SK-N-SH (cell line): ENCODE results near the gene FBN1. TPM values are rescaled to one million over a fixed set of nuclear protein-coding genes. Genes with fewer than 3 reads are reported as not detected.
A peak's percentile ranks its signal among the peaks of the same experiment; 100 is the strongest.

Experiments used
- CTCF ChIA-PET: fragments of 300-600, 350-600 bp; formaldehyde crosslinking; extraction: SDS; loops from one replicate; lab custom pipeline; 2021; lab: Yijun Ruan, JAX
- POLR2A ChIA-PET: fragments of 350-600 bp; sonication (Branson Sonifier 250); formaldehyde crosslinking; extraction: SDS; loops from one replicate; lab custom pipeline; 2020; ENCODE audit warnings: antibody characterized with exemption, inconsistent platforms; lab: Yijun Ruan, JAX
- DNase-seq: peaks from one replicate; pipeline ENCODE4 v3.0.0; 2012
- H2AFZ ChIP-seq: fragments of 200-600 bp; sonication (generic); 2 replicates; pipeline ENCODE4 v1.8.1; 2016; ENCODE audit warnings: antibody characterized with exemption, mild to moderate bottlenecking, low read depth
- H3F3A ChIP-seq: fragments of 200-600 bp; sonication (generic); replicated peaks from 2 replicates; pipeline ENCODE3; 2016; ENCODE audit warnings: antibody characterized with exemption, mild to moderate bottlenecking; ENCODE audit not compliant: insufficient read depth
- H3K27ac ChIP-seq, 2 experiments: fragments of 200-500 bp in 1 of 2; fragments of 200-600 bp in 1 of 2; sonication (Bioruptor generic) in 1 of 2; sonication (generic), shearing (Covaris generic) in 1 of 2; 2 replicates each; pipeline versions ENCODE4 v1.5.1 to v1.6.1; 2014 to 2016; ENCODE audit warnings: low read depth in 2 of 2, inconsistent platforms in 1 of 2, low read length in 1 of 2, mild to moderate bottlenecking in 1 of 2, mixed read lengths in 1 of 2
- H3K27me3 ChIP-seq: fragments of 200-600 bp; sonication (generic), shearing (Covaris generic); 2 replicates; pipeline ENCODE4 v1.6.1; 2016; ENCODE audit warnings: mixed run types; ENCODE audit not compliant: insufficient read depth
- H3K36me3 ChIP-seq, 2 experiments: fragments of 200-500 bp in 1 of 2; fragments of 200-600 bp in 1 of 2; sonication (Bioruptor generic) in 1 of 2; sonication (generic) in 1 of 2; replicated peaks in 1 of 2; 2 replicates each; pipeline versions ENCODE3 to v1.5.1; 2014 to 2016; ENCODE audit warnings: low read length in 1 of 2, mild to moderate bottlenecking in 1 of 2; ENCODE audit not compliant: insufficient read depth in 2 of 2, control insufficient read depth in 1 of 2
- H3K4me1 ChIP-seq, 2 experiments: fragments of 200-500 bp in 1 of 2; fragments of 200-600 bp in 1 of 2; sonication (Bioruptor generic) in 1 of 2; sonication (generic), shearing (Covaris generic) in 1 of 2; 2 replicates each; pipeline versions ENCODE4 v1.5.1 to v1.6.1; 2014 to 2016; ENCODE audit warnings: low read depth in 1 of 2, low read length in 1 of 2, mixed run types in 1 of 2; ENCODE audit not compliant: insufficient read depth in 2 of 2, control insufficient read depth in 1 of 2
- H3K4me2 ChIP-seq: fragments of 200-600 bp; sonication (generic), shearing (Covaris generic); 2 replicates; pipeline ENCODE4 v1.6.1; 2017; ENCODE audit warnings: mixed run types
- H3K4me3 ChIP-seq, 2 experiments: fragments of 200-500 bp in 1 of 2; fragments of 200-600 bp in 1 of 2; sonication (Bioruptor generic) in 1 of 2; sonication (generic), shearing (Covaris generic) in 1 of 2; 2 replicates each; pipeline versions ENCODE4 v1.5.1 to v1.8.1; 2014 to 2016; ENCODE audit warnings: low read depth in 2 of 2, inconsistent platforms in 1 of 2, low read length in 1 of 2, mild to moderate bottlenecking in 1 of 2, mixed read lengths in 1 of 2, moderate library complexity in 1 of 2
- H3K79me2 ChIP-seq: fragments of 200-600 bp; sonication (generic); 2 replicates; pipeline ENCODE4 v1.8.1; 2017; ENCODE audit warnings: mild to moderate bottlenecking; ENCODE audit not compliant: insufficient read depth
- H3K9ac ChIP-seq: fragments of 200-600 bp; sonication (generic); 2 replicates; pipeline ENCODE4 v1.6.1; 2017; ENCODE audit warnings: mixed run types
- H3K9me2 ChIP-seq: fragments of 200-600 bp; sonication (generic); 2 replicates; pipeline ENCODE4 v1.6.1; 2017; ENCODE audit warnings: mixed run types
- H3K9me3 ChIP-seq: fragments of 200-600 bp; sonication (generic); 2 replicates; pipeline ENCODE4 v1.6.1; 2017; ENCODE audit warnings: mixed run types, mild to moderate bottlenecking, moderate library complexity
- H4K20me1 ChIP-seq: fragments of 200-600 bp; sonication (generic); 2 replicates; pipeline ENCODE4 v1.6.1; 2017; ENCODE audit warnings: mild to moderate bottlenecking, mixed run types; ENCODE audit not compliant: insufficient read depth
- EP300 ChIP-seq, 2 experiments: IDR thresholded peaks; 2 replicates each; pipeline versions ENCODE4 v1.4.0 to v1.6.1; 2012; ENCODE audit warnings: borderline replicate concordance in 1 of 2, low read depth in 1 of 2, low read length in 1 of 2
- FOSL2 ChIP-seq: IDR thresholded peaks from 2 replicates; pipeline ENCODE4 v1.4.0; 2012; ENCODE audit warnings: low read depth, mild to moderate bottlenecking, moderate library complexity, borderline replicate concordance
- FOXJ3 ChIP-seq: sonication (generic); formaldehyde crosslinking; IDR thresholded peaks from 2 replicates; pipeline ENCODE4 v1.5.1; 2020; ENCODE audit warnings: mild to moderate bottlenecking, missing genetic modification reagents
- FOXM1 ChIP-seq: IDR thresholded peaks from 2 replicates; pipeline ENCODE4 v1.4.0; 2012; ENCODE audit warnings: low read depth, mild to moderate bottlenecking
- SIN3A ChIP-seq: IDR thresholded peaks from 2 replicates; pipeline ENCODE4 v1.6.1; 2012; ENCODE audit warnings: low read depth, mild to moderate bottlenecking, low read length, moderate library complexity, borderline replicate concordance
- TCF12 ChIP-seq: IDR thresholded peaks from 2 replicates; pipeline ENCODE4 v1.4.0; 2012
- TEAD4 ChIP-seq: IDR thresholded peaks from 2 replicates; pipeline ENCODE4 v1.4.0; 2012; ENCODE audit warnings: mild to moderate bottlenecking, borderline replicate concordance; ENCODE audit not compliant: insufficient read depth
- whole genome bisulfite sequencing: methylation state at CpG from one replicate; pipeline ENCODE4 v1.1.6; 2017; ENCODE audit warnings: low lambda C conversion rate; 5-methylcytosine and 5-hydroxymethylcytosine counted together
- polyA plus RNA-seq, 3 experiments: library from polyadenylated mRNA; depleted of rRNA; stranded (reverse); fragments of >200 nt; gene quantifications; 2 replicates each; pipeline ENCODE4 v1.2.3, GENCODE V29; 2012
- TF ChIP-seq, protein P1 (sequence below): IDR thresholded peaks from 2 replicates; pipeline ENCODE4; 2012
- TF ChIP-seq, protein P2 (sequence below): IDR thresholded peaks from 2 replicates; pipeline ENCODE4 v1.4.0; 2012; ENCODE audit warnings: low read depth
- TF ChIP-seq, protein P3 (sequence below): fragments of 150-350 bp; IDR thresholded peaks from 2 replicates; pipeline ENCODE4 v1.6.1; 2017; ENCODE audit warnings: antibody characterized with exemption, low read length, low read depth, borderline replicate concordance
- TF ChIP-seq, protein P4 (sequence below): fragments of 150-350 bp; IDR thresholded peaks from 2 replicates; pipeline ENCODE4 v1.6.1; 2016; ENCODE audit warnings: mild to moderate bottlenecking, low read depth, low read length

The FBN1 gene
- polyA plus RNA-seq, 1 of the 3 experiments (the other 2 are of a cell fraction) = 248 TPM

DNA sequence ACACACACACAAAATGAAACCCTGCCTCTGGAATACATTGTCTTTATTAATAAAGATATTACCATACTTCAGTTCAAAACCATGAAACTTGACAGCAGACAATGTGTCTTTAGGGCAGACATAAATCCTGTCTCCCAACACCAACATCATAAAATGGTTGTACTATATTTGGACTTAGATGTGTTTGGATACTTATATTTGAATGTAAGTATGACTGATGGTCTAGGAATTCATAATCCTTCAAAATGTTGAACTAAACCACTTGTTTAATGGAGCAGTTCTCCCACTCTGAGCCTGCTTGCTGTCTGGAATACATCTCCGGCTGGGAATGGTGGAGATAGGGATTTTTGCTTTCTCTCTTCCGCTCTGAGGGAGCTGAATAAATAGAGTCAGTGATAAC, 10.6 kb downstream of the FBN1 start (continued):
- TF ChIP-seq, protein P1, sequence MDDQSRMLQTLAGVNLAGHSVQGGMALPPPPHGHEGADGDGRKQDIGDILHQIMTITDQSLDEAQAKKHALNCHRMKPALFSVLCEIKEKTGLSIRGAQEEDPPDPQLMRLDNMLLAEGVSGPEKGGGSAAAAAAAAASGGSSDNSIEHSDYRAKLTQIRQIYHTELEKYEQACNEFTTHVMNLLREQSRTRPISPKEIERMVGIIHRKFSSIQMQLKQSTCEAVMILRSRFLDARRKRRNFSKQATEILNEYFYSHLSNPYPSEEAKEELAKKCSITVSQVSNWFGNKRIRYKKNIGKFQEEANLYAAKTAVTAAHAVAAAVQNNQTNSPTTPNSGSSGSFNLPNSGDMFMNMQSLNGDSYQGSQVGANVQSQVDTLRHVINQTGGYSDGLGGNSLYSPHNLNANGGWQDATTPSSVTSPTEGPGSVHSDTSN = peak; percentile 68
- TF ChIP-seq SIN3A (0 out of 2 replicates have a peak, but pooled peaks have one; percentile 41), FOXJ3 (CRISPR knock-in tag) (no peak), TCF12 (peak; percentile 73), FOSL2 (peak; percentile 35; the same call in 1 of the 2 replicates), EP300 (IDR thresholded peaks at IDR 0.05; ENCODE audit: borderline replicate concordance in 1 of 2, low read depth in 1 of 2, low read length in 1 of 2) (0 out of 4 replicates have a peak, but pooled peaks of 1 of the 2 experiments have one; percentile 43)
- TF ChIP-seq, protein P2, sequence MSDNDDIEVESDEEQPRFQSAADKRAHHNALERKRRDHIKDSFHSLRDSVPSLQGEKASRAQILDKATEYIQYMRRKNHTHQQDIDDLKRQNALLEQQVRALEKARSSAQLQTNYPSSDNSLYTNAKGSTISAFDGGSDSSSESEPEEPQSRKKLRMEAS = peak; percentile 30; the same call in 1 of the 2 replicates
- TF ChIP-seq, protein P3, sequence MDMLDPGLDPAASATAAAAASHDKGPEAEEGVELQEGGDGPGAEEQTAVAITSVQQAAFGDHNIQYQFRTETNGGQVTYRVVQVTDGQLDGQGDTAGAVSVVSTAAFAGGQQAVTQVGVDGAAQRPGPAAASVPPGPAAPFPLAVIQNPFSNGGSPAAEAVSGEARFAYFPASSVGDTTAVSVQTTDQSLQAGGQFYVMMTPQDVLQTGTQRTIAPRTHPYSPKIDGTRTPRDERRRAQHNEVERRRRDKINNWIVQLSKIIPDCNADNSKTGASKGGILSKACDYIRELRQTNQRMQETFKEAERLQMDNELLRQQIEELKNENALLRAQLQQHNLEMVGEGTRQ = no peak

DNA sequence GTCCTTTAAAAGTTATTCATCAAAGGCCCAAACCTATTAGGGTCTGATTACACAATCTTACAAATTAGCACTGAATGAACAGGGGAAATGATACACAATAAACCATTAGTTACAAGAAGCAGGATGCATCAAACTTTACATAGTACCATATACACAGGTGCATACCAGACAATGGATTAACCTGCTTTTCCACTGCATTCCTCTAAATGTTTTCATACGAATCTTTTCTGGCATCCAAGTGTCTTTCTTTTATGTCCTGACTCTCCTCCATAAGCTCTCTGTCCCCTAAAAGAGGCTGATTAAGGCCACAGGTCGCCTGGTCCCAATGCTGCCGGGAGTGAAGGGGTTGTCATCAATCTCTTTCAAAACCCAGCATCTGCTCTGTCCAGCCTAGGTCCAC, 11.4 kb downstream of the FBN1 start:
- H3K27me3 ChIP-seq = no peaks in the 10 kb centered on the region
- DNase-seq = no peak
- H3K9me2 ChIP-seq = no peaks in the 10 kb centered on the region
- H3K4me2 ChIP-seq = peak overlapping the region; percentile 54; the same call in 1 of the 2 replicates
- peaks cover 100% of the 10 kb centered on the region for H3K79me2 ChIP-seq
- no peak overlapping the region for H3K4me3 ChIP-seq
- H3K9ac ChIP-seq = no peak overlapping the region
- H3K36me3 ChIP-seq = peaks cover 35 to 57% of the 10 kb centered on the region in 2 experiments
- peaks cover 4 to 51% of the 10 kb centered on the region in 2 experiments for H3K4me1 ChIP-seq
- H3F3A ChIP-seq = peaks cover 79% of the 10 kb centered on the region
- 85% methylated on average over 3 of the region's 3 CpGs for WGBS
- H3K9me3 ChIP-seq = no peaks in the 10 kb centered on the region
- TF ChIP-seq FOSL2 = no peak
- TF ChIP-seq, protein P1 = no peak
- no peak for TF ChIP-seq FOXM1
- no peak for TF ChIP-seq FOXJ3 (CRISPR knock-in tag)
- no peak for TF ChIP-seq TEAD4
- TF ChIP-seq, protein P4, sequence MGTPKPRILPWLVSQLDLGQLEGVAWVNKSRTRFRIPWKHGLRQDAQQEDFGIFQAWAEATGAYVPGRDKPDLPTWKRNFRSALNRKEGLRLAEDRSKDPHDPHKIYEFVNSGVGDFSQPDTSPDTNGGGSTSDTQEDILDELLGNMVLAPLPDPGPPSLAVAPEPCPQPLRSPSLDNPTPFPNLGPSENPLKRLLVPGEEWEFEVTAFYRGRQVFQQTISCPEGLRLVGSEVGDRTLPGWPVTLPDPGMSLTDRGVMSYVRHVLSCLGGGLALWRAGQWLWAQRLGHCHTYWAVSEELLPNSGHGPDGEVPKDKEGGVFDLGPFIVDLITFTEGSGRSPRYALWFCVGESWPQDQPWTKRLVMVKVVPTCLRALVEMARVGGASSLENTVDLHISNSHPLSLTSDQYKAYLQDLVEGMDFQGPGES = no peak
- TF ChIP-seq, protein P3 = no peak
- CTCF ChIA-PET = interaction anchor here (0.5 kb wide), 1 partner anchor 15 kb away, joined by 4 read pairs; no protein-coding TSS in a partner anchor
- H3K27ac ChIP-seq = peak overlapping the region; percentile 45 to 89; a peak in 3 of 4 replicates
- POLR2A ChIA-PET = no interaction called here
- no peak overlapping the region for H2AFZ ChIP-seq
- peaks cover 61% of the 10 kb centered on the region for H4K20me1 ChIP-seq
